Neural cell (in vitro differentiated cells): Measurements from ENCODE around the gene UBE2H. TPM values are rescaled to one million over a fixed set of nuclear protein-coding genes. Genes with fewer than 3 reads are reported as not detected.

Experiments
- H2AFZ ChIP-seq: fragments of 200-600, 300-800 bp; sonication (generic), shearing (Covaris generic); 2 replicates; pipeline ENCODE4 v1.6.0; 2014; ENCODE audit warnings: low read depth, mild to moderate bottlenecking, antibody characterized with exemption, low read length, moderate library complexity
- H3F3A ChIP-seq: fragments of 200-600 bp; shearing (Covaris generic); 2 replicates; pipeline ENCODE4 v1.6.1; 2016; ENCODE audit warnings: mild to moderate bottlenecking, moderate library complexity, mixed read lengths, antibody characterized with exemption, low read length; ENCODE audit not compliant: insufficient read depth, poor library complexity, severe bottlenecking
- H3K27ac ChIP-seq: fragments of 200-600, 300-800 bp; sonication (generic), shearing (Covaris generic); 2 replicates; pipeline ENCODE4 v1.5.1; 2014; ENCODE audit warnings: mild to moderate bottlenecking, low read length, moderate library complexity
- H3K27me3 ChIP-seq: fragments of 300-800, 200-600 bp; sonication (generic), shearing (Covaris generic); 2 replicates; pipeline ENCODE4 v1.6.0; 2014; ENCODE audit warnings: mild to moderate bottlenecking, low read depth, low read length, moderate library complexity; ENCODE audit not compliant: insufficient read depth
- H3K36me3 ChIP-seq: fragments of 300-800, 200-600 bp; sonication (generic), shearing (Covaris generic); 2 replicates; pipeline ENCODE4 v1.5.1; 2014; ENCODE audit warnings: mild to moderate bottlenecking, antibody characterized with exemption, low read length, moderate library complexity; ENCODE audit not compliant: insufficient read depth
- H3K4me2 ChIP-seq: fragments of 300-800, 200-600 bp; sonication (generic), shearing (Covaris generic); 2 replicates; pipeline ENCODE4 v1.6.0; 2014; ENCODE audit warnings: mild to moderate bottlenecking, low read length
- H3K4me3 ChIP-seq: fragments of 300-800, 200-600 bp; sonication (generic), shearing (Covaris generic); 2 replicates; pipeline ENCODE4 v1.5.1; 2014; ENCODE audit warnings: mild to moderate bottlenecking, low read length, moderate library complexity
- H3K79me2 ChIP-seq: fragments of 200-600 bp; shearing (Covaris generic); replicated peaks from 2 replicates; pipeline ENCODE4 v1.6.0; 2014; ENCODE audit warnings: mild to moderate bottlenecking, low read length, moderate library complexity; ENCODE audit not compliant: insufficient read depth
- H3K9ac ChIP-seq: fragments of 300-800, 200-600 bp; sonication (generic), shearing (Covaris generic); 2 replicates; pipeline ENCODE4 v1.6.1; 2016; ENCODE audit warnings: mild to moderate bottlenecking, low read length, mixed read lengths
- H3K9me2 ChIP-seq: fragments of 200-600 bp; shearing (Covaris generic); 2 replicates; pipeline ENCODE4 v1.6.1; 2016; ENCODE audit warnings: mild to moderate bottlenecking, low read length, mixed read lengths; ENCODE audit not compliant: insufficient read depth
- H3K9me3 ChIP-seq: fragments of 200-600, 300-800 bp; sonication (generic), shearing (Covaris generic); 2 replicates; pipeline ENCODE4 v1.6.1; 2016; ENCODE audit warnings: mild to moderate bottlenecking, mixed run types, low read length, moderate library complexity, mixed read lengths
- H4K20me1 ChIP-seq: fragments of 200-600 bp; shearing (Covaris generic); 2 replicates; pipeline ENCODE4 v1.6.1; 2016; ENCODE audit warnings: mild to moderate bottlenecking, mixed run types; ENCODE audit not compliant: insufficient read depth
- EP300 ChIP-seq: fragments of 450-650 bp; conservative IDR thresholded peaks from 2 replicates; pipeline ENCODE4 v1.6.1; 2014; ENCODE audit warnings: antibody characterized with exemption, mild to moderate bottlenecking, moderate library complexity; ENCODE audit not compliant: poor library complexity, severe bottlenecking
- EZH2 ChIP-seq: fragments of 200-600, 300-800 bp; shearing (Covaris generic), sonication (generic); IDR thresholded peaks from 2 replicates; pipeline ENCODE4 v1.6.1; 2014; ENCODE audit warnings: antibody characterized with exemption, low read length, borderline replicate concordance, mild to moderate bottlenecking; ENCODE audit not compliant: insufficient read depth, poor library complexity, severe bottlenecking
- MXI1 ChIP-seq: fragments of 450-650 bp; conservative IDR thresholded peaks from 2 replicates; pipeline ENCODE4 v1.6.1; 2014; ENCODE audit warnings: antibody characterized with exemption, mild to moderate bottlenecking; ENCODE audit not compliant: poor library complexity, severe bottlenecking
- POLR2AphosphoS5 ChIP-seq: IDR thresholded peaks from 2 replicates; pipeline ENCODE4 v1.6.1; 2012
- RAD21 ChIP-seq: fragments of 450-650 bp; conservative IDR thresholded peaks from 2 replicates; pipeline ENCODE4 v1.6.1; 2014; ENCODE audit warnings: antibody characterized with exemption, mild to moderate bottlenecking, moderate library complexity
- SMC3 ChIP-seq: fragments of 450-650 bp; conservative IDR thresholded peaks from 2 replicates; pipeline ENCODE4 v1.6.1; 2014; ENCODE audit warnings: antibody characterized with exemption, mild to moderate bottlenecking, moderate library complexity; ENCODE audit not compliant: poor library complexity
- TAF1 ChIP-seq: IDR thresholded peaks from 2 replicates; pipeline ENCODE4 v1.6.1; 2012; ENCODE audit warnings: low read depth
- polyA plus RNA-seq: library from polyadenylated mRNA; depleted of rRNA; stranded (reverse); fragments of >200 nt; gene quantifications from 2 replicates; pipeline ENCODE4 v1.2.3, GENCODE V29; 2014
- TF ChIP-seq, protein P1 (sequence below): fragments of 450-650 bp; IDR thresholded peaks from 2 replicates; pipeline ENCODE4 v1.5.1; 2014; ENCODE audit warnings: antibody characterized with exemption, mild to moderate bottlenecking, moderate library complexity; ENCODE audit not compliant: poor library complexity, severe bottlenecking
- TF ChIP-seq, protein P2 (sequence below): IDR thresholded peaks from 2 replicates; pipeline ENCODE4 v1.6.1; 2012; ENCODE audit warnings: borderline replicate concordance

Gene UBE2H
- polyA plus RNA-seq, 1 donor from 2014 or later = 96.1 TPM

- no peak for TF ChIP-seq POLR2AphosphoS5
- TF ChIP-seq SMC3 = no peak
- no peak for TF ChIP-seq EP300
- TF ChIP-seq EZH2 = no peak
- TF ChIP-seq, protein P1, sequence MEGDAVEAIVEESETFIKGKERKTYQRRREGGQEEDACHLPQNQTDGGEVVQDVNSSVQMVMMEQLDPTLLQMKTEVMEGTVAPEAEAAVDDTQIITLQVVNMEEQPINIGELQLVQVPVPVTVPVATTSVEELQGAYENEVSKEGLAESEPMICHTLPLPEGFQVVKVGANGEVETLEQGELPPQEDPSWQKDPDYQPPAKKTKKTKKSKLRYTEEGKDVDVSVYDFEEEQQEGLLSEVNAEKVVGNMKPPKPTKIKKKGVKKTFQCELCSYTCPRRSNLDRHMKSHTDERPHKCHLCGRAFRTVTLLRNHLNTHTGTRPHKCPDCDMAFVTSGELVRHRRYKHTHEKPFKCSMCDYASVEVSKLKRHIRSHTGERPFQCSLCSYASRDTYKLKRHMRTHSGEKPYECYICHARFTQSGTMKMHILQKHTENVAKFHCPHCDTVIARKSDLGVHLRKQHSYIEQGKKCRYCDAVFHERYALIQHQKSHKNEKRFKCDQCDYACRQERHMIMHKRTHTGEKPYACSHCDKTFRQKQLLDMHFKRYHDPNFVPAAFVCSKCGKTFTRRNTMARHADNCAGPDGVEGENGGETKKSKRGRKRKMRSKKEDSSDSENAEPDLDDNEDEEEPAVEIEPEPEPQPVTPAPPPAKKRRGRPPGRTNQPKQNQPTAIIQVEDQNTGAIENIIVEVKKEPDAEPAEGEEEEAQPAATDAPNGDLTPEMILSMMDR = no peak
- no peak for TF ChIP-seq RAD21
- TF ChIP-seq TAF1 = no peak
- TF ChIP-seq MXI1 = no peak
- TF ChIP-seq, protein P2, sequence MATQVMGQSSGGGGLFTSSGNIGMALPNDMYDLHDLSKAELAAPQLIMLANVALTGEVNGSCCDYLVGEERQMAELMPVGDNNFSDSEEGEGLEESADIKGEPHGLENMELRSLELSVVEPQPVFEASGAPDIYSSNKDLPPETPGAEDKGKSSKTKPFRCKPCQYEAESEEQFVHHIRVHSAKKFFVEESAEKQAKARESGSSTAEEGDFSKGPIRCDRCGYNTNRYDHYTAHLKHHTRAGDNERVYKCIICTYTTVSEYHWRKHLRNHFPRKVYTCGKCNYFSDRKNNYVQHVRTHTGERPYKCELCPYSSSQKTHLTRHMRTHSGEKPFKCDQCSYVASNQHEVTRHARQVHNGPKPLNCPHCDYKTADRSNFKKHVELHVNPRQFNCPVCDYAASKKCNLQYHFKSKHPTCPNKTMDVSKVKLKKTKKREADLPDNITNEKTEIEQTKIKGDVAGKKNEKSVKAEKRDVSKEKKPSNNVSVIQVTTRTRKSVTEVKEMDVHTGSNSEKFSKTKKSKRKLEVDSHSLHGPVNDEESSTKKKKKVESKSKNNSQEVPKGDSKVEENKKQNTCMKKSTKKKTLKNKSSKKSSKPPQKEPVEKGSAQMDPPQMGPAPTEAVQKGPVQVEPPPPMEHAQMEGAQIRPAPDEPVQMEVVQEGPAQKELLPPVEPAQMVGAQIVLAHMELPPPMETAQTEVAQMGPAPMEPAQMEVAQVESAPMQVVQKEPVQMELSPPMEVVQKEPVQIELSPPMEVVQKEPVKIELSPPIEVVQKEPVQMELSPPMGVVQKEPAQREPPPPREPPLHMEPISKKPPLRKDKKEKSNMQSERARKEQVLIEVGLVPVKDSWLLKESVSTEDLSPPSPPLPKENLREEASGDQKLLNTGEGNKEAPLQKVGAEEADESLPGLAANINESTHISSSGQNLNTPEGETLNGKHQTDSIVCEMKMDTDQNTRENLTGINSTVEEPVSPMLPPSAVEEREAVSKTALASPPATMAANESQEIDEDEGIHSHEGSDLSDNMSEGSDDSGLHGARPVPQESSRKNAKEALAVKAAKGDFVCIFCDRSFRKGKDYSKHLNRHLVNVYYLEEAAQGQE = no peak
- Histone ChIP-seq H3K9me3 (no peaks in the 10 kb centered on the region), H3K4me3 (no peak overlapping the region), H3K27me3 (no peaks in the 10 kb centered on the region), H3K9me2 (no peaks in the 10 kb centered on the region), H2AFZ (no peak overlapping the region), H3K36me3 (no peaks in the 10 kb centered on the region), H3K9ac (no peak overlapping the region), H3K4me2 (no peak overlapping the region), H3F3A (no peaks in the 10 kb centered on the region), H4K20me1 (no peaks in the 10 kb centered on the region), H3K27ac (no peak overlapping the region), H3K79me2 (peaks cover 11% of the 10 kb centered on the region)
These were observed 101.0 kb downstream of the UBE2H start for GRCh38 chr7:129851809-129852208.

- Histone ChIP-seq H2AFZ (no peak overlapping the region), H3K4me2 (no peak overlapping the region), H3F3A (no peaks in the 10 kb centered on the region), H4K20me1 (no peaks in the 10 kb centered on the region), H3K9me3 (no peaks in the 10 kb centered on the region), H3K9ac (no peak overlapping the region), H3K4me3 (no peak overlapping the region), H3K79me2 (peaks cover 11% of the 10 kb centered on the region), H3K27ac (no peak overlapping the region), H3K9me2 (no peaks in the 10 kb centered on the region), H3K36me3 (no peaks in the 10 kb centered on the region), H3K27me3 (no peaks in the 10 kb centered on the region)
- TF ChIP-seq EP300 (no peak), RAD21 (no peak), SMC3 (no peak), TAF1 (no peak), MXI1 (no peak), POLR2AphosphoS5 (no peak), EZH2 (no peak)
- TF ChIP-seq, protein P1 = no peak
- TF ChIP-seq, protein P2 = no peak
These were observed 101.6 kb downstream of the UBE2H start for GRCh38 chr7:129851174-129851573.
